Gastroesophageal sphincter (tissue), 4 donors: ENCODE measurements around the gene ATAD3A. TPM values are rescaled to one million over a fixed set of nuclear protein-coding genes. Genes with fewer than 3 reads are reported as not detected.
"Not testable (repeated sequence)": the region's sequence is repeated elsewhere in the genome, so short reads cannot be mapped to it uniquely, and the experiment has no call there.

ENCODE experiments used
- ATAC-seq: fragments of 150-250 bp; one replicate; pipeline ENCODE4 v1.9.1; 2016; ENCODE audit warnings: mild to moderate bottlenecking, moderate library complexity
- H3K27ac ChIP-seq, 4 donors: fragments of 200-600 bp; sonication (generic) in 3 of 4; 1 replicate in 3 of 4; 2 replicates in 1 of 4; pipeline ENCODE4 v1.5.1; 2016 to 2019
- H3K27me3 ChIP-seq: fragments of 200-600 bp; sonication (generic); one replicate; pipeline ENCODE4 v1.5.1; 2019
- H3K36me3 ChIP-seq, 2 donors: fragments of 200-600 bp; sonication (generic); one replicate each; pipeline ENCODE4 v1.5.1; 2019; ENCODE audit warnings: control low read depth in 1 of 2
- H3K4me1 ChIP-seq, 3 donors: fragments of 200-600 bp; sonication (generic); 1 replicate in 2 of 3; 2 replicates in 1 of 3; pipeline ENCODE4 v1.5.1; 2016 to 2019; ENCODE audit warnings: control low read depth in 2 of 3
- H3K4me3 ChIP-seq, 2 donors: fragments of 200-600 bp; sonication (generic); one replicate each; pipeline ENCODE4 v1.5.1; 2019; ENCODE audit warnings: mild to moderate bottlenecking in 1 of 2, moderate library complexity in 1 of 2
- H3K9me3 ChIP-seq, 3 donors: fragments of 200-600 bp; sonication (generic); one replicate each; pipeline ENCODE4 v1.5.1; 2017 to 2019; ENCODE audit warnings: control low read depth in 2 of 3
- EP300 ChIP-seq: sonication (generic); formaldehyde crosslinking; IDR thresholded peaks from one replicate; pipeline ENCODE4 v1.6.1; 2017; ENCODE audit warnings: antibody characterized with exemption, mild to moderate bottlenecking
- POLR2A ChIP-seq, 2 donors: fragments of 450-650 bp; IDR thresholded peaks; one replicate each; pipeline ENCODE4 v1.6.1; 2017; ENCODE audit warnings: antibody characterized with exemption in 2 of 2, mild to moderate bottlenecking in 2 of 2, moderate library complexity in 1 of 2
- POLR2AphosphoS5 ChIP-seq: sonication (generic); formaldehyde crosslinking; IDR thresholded peaks from one replicate; pipeline ENCODE4 v1.6.1; 2017; ENCODE audit warnings: antibody characterized with exemption
- WGBS, 2 donors: methylation state at CpG; one replicate each; pipeline ENCODE4 v1.1.5; 2018; ENCODE audit warnings: low coverage in 1 of 2; 5-methylcytosine and 5-hydroxymethylcytosine counted together
- total RNA-seq, 4 donors: library from RNA; depleted of rRNA; stranded (reverse); fragments of >200 nt; gene quantifications; one replicate each; pipeline ENCODE4 v1.1.0, GENCODE V29; 2016
- TF ChIP-seq, protein P1 (sequence below), 4 experiments: fragments of 200-600 bp in 2 of 4; fragments of 450-650 bp in 2 of 4; sonication (generic) in 1 of 4; IDR thresholded peaks; one replicate each; pipeline ENCODE4 v1.5.1; 2017 to 2019; ENCODE audit warnings: antibody characterized with exemption in 4 of 4, mild to moderate bottlenecking in 2 of 4, moderate library complexity in 2 of 4

ATAD3A gene
- total RNA-seq, 4 donors from 2014 or later, result 14.9 to 32.9 (median 19.1) TPM

DNA sequence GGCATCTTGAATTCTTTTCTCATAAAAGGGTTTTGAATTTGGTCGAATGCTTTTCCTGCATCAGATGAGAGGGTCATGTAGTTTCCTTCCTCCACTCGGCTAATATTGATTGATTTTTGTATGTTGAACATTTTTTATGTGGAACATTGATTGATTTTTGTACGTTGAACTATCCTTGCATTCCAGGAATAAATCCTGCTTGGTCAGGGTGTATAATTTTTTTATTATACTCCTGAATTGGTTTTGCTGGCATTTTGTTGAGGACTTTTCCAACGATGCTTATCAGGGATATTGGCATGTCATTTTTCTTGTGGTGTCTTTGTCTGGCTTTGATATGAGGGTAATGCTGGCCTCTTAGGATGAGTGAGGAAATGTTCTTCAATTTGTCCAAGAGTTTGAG is 20.0 kb downstream of the ATAD3A start:
- no peaks in the 10 kb centered on the region for H3K27me3 ChIP-seq
- no peak overlapping the region for H3K4me3 ChIP-seq
- H3K36me3 ChIP-seq, result peaks cover 0 to 62% of the 10 kb centered on the region in 2 donors
- H3K9me3 ChIP-seq, result peaks cover 0 to 10% (median 0%) of the 10 kb centered on the region in 3 donors
- H3K4me1 ChIP-seq, result peaks cover 0 to 17% (median 0%) of the 10 kb centered on the region in 3 donors
- TF ChIP-seq POLR2A (IDR thresholded peaks at IDR 0.05) (no peak), EP300 (no peak), POLR2AphosphoS5 (no peak)
- TF ChIP-seq, protein P1, sequence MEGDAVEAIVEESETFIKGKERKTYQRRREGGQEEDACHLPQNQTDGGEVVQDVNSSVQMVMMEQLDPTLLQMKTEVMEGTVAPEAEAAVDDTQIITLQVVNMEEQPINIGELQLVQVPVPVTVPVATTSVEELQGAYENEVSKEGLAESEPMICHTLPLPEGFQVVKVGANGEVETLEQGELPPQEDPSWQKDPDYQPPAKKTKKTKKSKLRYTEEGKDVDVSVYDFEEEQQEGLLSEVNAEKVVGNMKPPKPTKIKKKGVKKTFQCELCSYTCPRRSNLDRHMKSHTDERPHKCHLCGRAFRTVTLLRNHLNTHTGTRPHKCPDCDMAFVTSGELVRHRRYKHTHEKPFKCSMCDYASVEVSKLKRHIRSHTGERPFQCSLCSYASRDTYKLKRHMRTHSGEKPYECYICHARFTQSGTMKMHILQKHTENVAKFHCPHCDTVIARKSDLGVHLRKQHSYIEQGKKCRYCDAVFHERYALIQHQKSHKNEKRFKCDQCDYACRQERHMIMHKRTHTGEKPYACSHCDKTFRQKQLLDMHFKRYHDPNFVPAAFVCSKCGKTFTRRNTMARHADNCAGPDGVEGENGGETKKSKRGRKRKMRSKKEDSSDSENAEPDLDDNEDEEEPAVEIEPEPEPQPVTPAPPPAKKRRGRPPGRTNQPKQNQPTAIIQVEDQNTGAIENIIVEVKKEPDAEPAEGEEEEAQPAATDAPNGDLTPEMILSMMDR (IDR thresholded peaks at IDR 0.05), result no peak
- no peak overlapping the region for H3K27ac ChIP-seq
- WGBS, 2 donors, result 92 to 94% methylated on average over 4 of the region's 4 CpGs
- no peak for ATAC-seq

DNA sequence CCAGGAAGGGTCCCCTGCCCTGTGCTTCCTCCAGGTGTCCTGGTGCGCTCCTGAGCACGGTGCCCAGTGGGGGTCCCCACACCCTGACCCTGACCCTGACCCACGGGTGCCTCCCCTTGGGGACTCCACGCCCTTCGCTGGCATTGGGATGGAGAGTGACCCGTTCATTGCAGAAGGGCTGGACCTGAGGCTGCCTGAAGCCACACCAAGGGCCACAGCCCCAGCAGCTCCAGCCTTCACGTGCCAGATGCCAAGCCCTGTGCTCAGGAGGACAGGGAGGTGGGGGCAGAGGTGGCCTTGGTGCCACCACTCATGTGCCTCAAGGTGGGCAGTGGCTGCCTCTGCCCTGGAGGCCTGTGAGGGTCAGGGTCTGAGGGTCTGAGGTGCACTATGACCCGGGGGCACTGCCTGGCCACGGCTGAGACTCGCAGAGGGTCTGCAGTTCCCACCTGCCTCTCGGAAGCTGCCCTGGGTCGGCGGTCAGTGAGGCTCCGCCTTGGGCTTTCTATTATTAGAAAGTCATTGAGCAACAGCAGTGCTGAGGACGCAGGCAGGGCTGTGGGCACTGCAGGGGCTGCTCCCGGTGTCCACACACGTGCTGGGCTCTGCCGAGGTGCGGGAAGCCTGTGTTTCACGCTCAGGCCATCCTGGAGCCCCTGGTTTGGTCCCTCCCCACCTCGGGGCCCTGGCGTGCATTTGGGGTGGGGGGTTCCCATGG is 21.4 kb downstream of the ATAD3A start:
- H3K27me3 ChIP-seq, H3K4me3 ChIP-seq: not testable (repeated sequence)
- peaks cover 0 to 10% (median 0%) of the 10 kb centered on the region in 3 donors for H3K9me3 ChIP-seq
- H3K36me3 ChIP-seq, result peaks cover 0 to 48% of the 10 kb centered on the region in 2 donors
- peaks cover 0 to 31% (median 0%) of the 10 kb centered on the region in 3 donors for H3K4me1 ChIP-seq
- ATAC-seq, result peak; percentile 20
- no CpG with 5 or more reads among the region's 22 CpGs for WGBS, 2 donors
- H3K27ac ChIP-seq, result peak overlapping the region in 2 of 4 donors; percentile 48 to 60

DNA sequence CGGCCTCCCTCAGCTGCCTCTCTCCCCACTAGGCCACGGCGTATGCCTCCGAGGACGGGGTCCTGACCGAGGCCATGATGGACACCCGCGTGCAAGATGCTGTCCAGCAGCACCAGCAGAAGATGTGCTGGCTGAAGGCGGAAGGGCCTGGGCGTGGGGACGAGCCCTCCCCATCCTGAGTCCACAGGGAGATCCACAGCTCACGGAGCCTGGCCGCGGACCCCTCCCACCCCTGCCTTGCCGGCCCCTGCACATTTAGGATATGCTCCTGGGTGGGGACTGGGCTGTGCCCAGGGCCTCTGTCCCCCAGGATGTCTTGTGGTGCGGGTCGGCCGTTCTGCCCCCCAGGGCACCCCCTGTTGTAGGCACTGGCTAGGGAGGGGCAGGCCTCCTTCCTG is 21.9 kb downstream of the ATAD3A start:
- WGBS, 2 donors, result no CpG with 5 or more reads among the region's 18 CpGs
- Histone ChIP-seq H3K4me1 (peaks cover 0 to 37% (median 3%) of the 10 kb centered on the region in 3 donors), H3K27ac (peak overlapping the region in 2 of 4 donors; percentile 15 to 37), H3K9me3 (peaks cover 0 to 10% (median 0%) of the 10 kb centered on the region in 3 donors), H3K36me3 (peaks cover 0 to 43% of the 10 kb centered on the region in 2 donors)
- H3K4me3 ChIP-seq, H3K27me3 ChIP-seq, ATAC-seq: not testable (repeated sequence)

DNA sequence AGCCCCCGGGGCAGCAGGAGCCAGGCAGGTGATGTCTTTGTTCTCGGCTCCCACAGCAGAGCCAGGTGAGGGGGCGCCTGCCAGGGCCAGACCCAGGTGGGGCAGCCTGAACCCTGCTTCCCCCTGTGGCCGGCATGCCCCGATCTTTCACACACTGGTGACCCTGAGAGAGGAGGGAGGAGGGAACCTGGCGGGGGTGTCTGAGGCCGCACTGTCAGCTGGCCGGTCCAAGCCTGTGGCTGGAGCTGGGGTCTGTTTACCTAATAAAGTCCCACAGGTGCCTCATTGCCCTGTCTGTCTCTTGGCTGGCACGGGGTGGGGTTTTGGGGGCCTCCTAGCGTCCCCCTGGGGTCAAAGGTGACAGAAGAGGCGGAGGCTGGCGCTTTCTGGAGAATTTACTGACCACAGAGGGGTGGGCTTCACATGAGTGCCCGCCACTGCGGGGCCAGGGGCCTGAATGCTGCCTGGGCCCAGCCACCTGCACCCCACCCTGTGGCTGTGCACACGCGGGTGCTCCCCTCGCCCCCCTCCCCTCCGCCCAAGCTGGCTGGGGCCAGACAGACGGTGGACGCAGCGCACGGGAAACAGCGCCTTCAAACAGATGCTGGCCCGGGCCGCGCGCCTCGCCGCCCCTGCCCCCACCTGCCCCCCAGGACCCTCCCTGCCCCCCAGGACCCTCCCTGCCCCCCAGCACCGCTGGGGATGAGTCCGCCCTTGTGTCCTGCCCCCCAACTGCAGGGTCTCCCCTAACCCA is 22.6 kb downstream of the ATAD3A start:
- Histone ChIP-seq H3K4me1 (peaks cover 0 to 43% (median 8%) of the 10 kb centered on the region in 3 donors), H3K27me3 (no peaks in the 10 kb centered on the region), H3K36me3 (peaks cover 0 to 37% of the 10 kb centered on the region in 2 donors), H3K9me3 (peaks cover 0 to 10% (median 0%) of the 10 kb centered on the region in 3 donors), H3K4me3 (no peak overlapping the region), H3K27ac (peak overlapping the region in 1 of 4 donors; percentile 15)
- ATAC-seq, result no peak
- WGBS, 2 donors, result 80% methylated on average over 2 of the region's 31 CpGs; no CpG with 5 or more reads in 1 of the 2 donors
- no peak for TF ChIP-seq POLR2A (IDR thresholded peaks at IDR 0.05)
- TF ChIP-seq, protein P1 (IDR thresholded peaks at IDR 0.05), result no peak
- no peak for TF ChIP-seq EP300
- no peak for TF ChIP-seq POLR2AphosphoS5

DNA sequence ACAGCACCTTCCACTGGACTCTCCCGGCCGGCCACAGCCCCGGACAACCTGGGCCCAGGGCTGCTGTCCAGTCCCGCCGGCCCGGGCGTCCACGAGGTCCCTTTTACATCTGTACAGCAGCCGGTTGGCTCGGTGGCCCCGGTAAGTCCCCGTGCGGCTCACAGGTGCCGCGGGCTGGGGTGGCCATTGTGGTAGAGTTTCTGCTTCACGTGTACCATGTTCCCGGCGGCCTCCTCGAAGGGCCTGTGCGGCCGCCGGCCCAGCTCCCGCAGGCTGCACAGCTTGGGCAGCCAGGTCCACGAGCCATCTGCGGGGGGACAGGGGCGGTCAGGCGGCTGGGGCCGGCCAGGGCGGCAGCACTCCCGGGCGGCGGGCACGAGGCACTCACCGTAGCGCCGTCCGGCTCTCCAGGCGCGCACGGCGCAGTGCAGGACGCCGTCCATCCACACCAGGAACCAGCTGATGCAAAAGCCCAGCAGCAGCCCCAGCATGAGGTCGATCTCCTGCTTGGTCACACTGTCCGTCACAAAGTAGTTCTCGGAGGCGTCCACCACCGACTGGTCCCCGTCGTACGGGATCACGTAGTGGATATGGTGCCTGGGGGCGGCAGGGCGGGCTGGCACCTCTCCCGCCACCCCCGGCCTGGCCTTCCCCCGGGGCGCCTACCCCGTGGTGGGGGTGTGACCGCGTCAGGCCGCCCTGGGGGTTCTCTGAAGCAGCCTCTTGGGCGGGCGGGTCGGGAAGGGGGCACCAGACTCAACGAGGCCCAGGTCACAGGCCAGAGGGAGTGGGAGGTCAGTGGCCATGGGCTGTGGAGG is 23.4 kb downstream of the ATAD3A start:
- peaks cover 0 to 30% of the 10 kb centered on the region in 2 donors for H3K36me3 ChIP-seq
- no peaks in the 10 kb centered on the region for H3K27me3 ChIP-seq
- TF ChIP-seq, protein P1 (IDR thresholded peaks at IDR 0.05), result no peak
- TF ChIP-seq POLR2AphosphoS5 (no peak), POLR2A (IDR thresholded peaks at IDR 0.05) (no peak), EP300 (no peak)
- peaks cover 0 to 10% (median 0%) of the 10 kb centered on the region in 3 donors for H3K9me3 ChIP-seq
- no peak for ATAC-seq
- H3K4me1 ChIP-seq, result peaks cover 0 to 46% (median 8%) of the 10 kb centered on the region in 3 donors
- H3K27ac ChIP-seq, result peak overlapping the region in 1 of 4 donors; percentile 53
- whole genome bisulfite sequencing, 2 donors, result no CpG with 5 or more reads among the region's 66 CpGs
- no peak overlapping the region for H3K4me3 ChIP-seq
